ENCODE measurements around the gene NKD1.

DNA sequence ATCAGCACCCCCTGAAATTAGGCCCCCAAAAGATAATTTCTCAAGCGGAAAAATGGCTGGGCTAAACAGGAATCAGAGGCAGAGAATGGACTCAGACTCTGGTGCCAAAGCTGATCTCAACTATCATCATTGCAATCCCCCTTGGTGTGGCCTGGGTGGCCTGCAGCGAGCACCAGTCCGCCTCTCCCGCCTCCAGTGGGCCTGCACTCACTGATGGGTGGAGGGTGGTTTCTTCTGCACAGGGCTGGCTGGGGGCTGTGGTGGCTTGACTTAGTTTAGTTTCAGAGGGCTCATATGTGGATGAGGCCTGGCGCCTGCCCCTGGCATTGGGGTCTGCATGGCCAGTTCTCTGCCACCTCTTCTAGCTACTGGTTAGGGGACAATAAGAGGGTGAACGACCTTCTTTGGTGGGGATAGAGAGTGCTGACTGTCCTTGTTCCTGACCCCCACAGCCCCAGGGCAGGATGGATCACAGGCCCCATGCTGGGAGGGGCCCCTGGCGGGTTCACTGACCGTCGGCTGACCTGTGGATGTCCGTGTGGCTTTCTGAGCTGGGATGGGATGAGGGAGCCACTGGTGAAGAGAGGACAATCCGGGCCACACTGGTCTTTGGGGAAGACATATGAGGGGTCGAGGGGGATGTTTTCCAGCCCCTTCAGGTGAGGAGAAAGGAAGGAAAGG lies 70.2 kb downstream of the NKD1 start:
- TF ChIP-seq, protein P1, sequence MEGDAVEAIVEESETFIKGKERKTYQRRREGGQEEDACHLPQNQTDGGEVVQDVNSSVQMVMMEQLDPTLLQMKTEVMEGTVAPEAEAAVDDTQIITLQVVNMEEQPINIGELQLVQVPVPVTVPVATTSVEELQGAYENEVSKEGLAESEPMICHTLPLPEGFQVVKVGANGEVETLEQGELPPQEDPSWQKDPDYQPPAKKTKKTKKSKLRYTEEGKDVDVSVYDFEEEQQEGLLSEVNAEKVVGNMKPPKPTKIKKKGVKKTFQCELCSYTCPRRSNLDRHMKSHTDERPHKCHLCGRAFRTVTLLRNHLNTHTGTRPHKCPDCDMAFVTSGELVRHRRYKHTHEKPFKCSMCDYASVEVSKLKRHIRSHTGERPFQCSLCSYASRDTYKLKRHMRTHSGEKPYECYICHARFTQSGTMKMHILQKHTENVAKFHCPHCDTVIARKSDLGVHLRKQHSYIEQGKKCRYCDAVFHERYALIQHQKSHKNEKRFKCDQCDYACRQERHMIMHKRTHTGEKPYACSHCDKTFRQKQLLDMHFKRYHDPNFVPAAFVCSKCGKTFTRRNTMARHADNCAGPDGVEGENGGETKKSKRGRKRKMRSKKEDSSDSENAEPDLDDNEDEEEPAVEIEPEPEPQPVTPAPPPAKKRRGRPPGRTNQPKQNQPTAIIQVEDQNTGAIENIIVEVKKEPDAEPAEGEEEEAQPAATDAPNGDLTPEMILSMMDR (IDR thresholded peaks at IDR 0.05), result no peak
- TF ChIP-seq POLR2A (IDR thresholded peaks at IDR 0.05), result no peak

Data from uterus (tissue), 2 donors.